CD4-positive, alpha-beta T cell treated with Interleukin-1 beta for 1 hour (primary cell): ENCODE data around the gene LYSET.
"Not testable (repeated sequence)": the region's sequence is repeated elsewhere in the genome, so short reads cannot be mapped to it uniquely, and the experiment has no call there.

Source experiments
- DNase-seq, 2 donors: peaks; one replicate each; pipeline ENCODE4 v3.0.0-alpha.2; 2020 to 2022

LYSET gene

DNA sequence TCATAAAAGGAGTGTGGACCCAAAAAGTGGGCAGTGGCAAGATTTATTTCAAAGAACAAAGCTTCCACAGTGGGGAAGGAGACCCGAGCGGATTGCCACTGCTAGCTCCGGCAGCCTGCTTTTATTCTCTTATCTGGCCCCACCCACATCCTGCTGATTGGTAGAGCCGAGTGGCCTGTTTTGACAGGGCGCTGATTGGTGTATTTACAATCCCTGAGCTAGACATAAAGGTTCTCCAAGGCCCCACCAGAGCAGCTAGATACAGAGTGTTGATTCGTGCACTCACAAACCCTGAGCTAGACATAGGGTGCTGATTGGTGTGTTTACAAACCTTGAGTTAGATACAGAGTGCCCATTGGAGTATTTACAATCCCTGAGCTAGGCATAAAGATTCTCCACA lies 15.5 kb upstream of the LYSET start:
- DNase-seq = not testable (repeated sequence)

DNA sequence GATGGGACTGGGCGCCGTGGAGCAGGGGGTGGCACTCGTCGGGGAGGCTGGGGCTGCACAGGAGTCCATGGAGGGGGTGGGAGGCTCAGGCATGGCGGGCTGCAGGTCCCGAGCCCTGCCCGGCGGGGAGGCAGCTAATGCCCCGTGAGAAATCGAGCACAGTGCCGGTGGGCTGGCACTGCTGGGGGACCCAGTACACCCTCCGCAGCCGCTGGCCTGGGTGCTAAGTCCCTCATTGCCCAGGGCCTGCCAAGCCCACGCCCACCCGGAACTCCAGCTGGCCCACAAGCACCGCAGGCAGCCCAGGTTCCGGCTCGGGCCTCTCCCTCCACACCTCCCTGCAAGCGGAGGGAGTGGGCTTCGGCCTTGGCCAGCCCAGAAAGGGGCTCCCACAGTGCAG lies 15.0 kb upstream of the LYSET start:
- DNase-seq = not testable (repeated sequence)

DNA sequence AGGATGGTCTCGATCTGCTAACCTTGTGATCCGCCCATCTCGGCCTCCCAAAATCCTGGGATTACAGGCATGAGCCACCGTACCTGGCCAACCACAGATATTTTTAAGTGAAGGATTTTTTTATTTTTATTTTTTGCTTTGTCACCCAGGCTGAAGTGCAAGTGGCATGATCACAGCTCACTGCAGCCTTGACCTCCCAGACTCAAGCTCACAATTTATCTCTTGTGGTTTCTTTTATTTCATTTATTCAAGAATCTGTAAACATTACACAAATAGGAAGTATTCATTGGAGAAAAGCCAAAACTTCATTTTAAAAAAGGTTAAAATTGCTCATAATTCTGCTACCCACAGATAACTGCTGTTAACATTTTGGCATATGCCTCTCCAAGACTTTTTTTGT lies 13.7 kb upstream of the LYSET start:
- no peak for DNase-seq

DNA sequence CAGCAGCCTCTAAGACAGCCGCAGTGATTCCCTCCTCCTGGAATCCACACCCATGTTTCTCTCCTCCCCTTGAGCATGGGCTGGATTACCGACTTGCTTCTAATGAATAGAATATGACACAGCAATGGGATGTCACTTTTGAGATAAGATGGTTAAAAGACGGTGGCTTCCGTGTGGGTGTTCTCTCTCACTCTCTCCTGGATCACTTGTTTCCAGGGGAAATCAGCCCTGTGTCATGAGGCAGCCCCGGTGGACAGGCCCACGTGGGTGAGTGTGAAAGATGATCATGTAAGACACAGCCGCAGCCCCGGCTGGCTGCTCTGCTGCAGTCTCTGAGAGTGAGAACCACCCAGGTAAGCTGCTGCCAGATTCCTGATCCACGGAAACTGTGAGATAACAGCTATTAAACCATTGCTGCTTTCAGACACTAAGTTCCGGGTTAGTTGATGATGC lies 11.1 kb upstream of the LYSET start:
- no peak for DNase-seq

DNA sequence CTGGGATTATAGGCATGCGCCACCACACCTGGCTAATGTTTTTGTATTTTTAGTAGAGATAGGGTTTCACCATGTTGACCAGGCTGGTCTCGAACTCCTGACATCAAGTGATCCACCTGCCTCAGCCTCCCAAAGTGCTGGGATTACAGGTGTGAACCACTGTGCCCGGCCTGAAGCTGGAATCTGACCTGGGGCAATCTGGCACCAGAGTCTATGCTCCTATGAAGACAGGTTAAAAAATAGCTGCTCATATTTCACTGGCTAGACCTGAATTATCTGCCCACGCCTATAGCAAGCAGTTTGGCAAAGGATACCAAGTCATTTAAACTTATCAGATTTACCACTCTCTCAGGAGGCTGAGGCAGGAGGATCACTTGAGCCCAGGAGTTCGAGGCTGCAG lies 10.4 kb upstream of the LYSET start:
- DNase-seq = not testable (repeated sequence)

DNA sequence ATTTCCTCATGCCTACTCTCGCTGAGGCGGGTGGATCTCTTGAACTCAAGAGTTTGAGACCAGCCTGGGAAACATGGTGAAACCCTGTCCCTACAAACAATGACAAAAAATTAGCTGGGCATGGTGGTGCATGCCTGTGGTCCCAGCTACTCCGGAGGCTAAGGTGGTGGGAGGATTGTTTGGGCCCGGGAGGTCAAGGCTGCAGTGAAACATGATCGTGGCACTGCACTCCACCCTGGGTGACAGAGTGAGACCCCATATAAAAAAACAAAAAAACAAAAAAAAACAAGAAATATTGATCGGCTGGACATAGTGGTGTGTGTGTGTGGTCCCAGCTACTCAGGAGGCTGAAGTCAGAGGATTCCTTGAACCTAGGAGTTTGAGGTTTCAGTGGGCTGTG lies 9.6 kb upstream of the LYSET start:
- DNase-seq = no peak

DNA sequence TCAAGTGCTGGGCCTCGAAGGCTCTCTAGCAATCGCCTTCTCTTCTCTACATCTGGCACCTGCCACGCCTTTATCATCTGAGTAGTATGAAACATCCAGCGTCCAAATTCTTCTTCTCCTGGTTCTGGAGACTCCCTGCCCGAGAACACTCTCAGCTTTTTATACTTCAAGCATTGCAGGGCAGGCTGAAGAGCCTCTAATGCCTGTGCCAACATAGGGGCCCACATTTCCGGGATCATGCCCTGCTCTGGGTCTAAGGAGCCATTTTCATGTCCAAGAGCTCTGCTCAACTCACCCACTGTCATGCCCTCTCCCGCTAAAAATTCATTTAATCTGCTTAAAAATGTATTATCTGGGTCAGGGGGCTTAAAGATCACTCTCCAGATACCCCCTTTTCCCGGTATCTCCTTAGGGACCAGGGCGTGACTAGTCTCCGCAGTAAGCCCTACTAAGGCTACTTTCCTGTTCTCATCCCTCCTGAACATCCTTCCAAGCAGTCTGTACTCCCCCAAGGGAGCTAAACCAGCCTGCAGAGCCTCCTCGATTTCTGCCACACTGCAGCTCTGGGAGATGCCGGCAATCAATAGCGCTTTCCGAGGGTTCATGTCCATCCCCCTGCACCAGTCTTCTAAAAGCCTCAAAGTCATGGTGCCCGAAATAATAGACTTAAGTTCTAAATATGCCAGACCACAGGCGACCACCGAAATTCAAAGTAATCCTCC lies 1.4 kb upstream of the LYSET start:
- no peak for DNase-seq

DNA sequence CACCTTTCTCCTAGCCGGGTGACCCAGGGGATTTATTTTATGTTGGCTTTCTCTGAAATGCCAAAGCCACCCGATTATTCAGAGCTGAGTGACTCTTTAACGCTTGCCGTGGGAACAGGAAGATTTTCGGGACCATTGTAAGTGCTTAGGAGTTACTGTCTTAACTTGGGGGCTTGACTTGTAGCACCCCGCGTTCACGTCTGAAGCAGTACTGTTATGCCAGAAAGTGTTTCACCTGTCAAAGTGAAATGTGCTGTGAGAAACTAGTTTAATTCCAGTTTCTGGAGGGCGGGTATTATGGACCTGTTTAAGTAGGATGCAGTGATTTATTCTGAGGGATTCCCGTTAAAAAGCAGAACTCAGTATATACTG lies 218 bp downstream of the LYSET start:
- no peak for DNase-seq

DNA sequence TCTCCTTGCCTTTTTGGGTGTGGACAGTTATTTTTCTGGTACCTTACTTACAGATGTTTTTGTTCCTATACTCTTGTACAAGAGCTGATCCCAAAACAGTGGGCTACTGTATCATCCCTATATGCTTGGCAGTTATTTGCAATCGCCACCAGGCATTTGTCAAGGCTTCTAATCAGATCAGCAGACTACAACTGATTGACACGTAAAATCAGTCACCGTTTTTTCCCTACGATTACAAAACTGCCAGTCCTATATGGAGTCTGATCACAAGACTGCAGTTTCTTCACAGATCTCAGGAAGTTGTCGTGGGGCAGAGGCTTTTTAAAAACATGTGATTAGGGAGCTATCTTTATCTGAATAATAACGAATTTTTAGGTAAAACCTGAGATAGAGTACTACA lies 1.3 kb downstream of the LYSET start:
- no peak for DNase-seq

DNA sequence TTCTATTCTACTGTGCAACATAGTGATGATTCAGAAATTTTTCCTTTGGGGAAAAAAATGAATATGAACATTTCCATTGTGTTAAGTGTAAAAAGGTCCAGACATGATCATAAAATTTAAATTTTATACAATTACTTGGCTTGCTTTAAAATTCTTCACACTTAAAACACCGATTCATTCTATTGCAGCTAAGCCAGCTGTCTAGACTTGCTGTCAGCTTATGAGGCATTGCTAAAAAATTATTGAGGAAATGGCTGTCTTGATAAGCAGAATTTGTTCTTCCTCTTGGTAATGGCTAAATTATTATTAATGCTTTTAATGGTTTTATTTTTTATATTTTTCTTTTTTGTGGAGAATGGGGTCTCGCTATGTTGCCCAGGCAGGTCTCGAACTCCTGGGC lies 1.8 kb downstream of the LYSET start:
- DNase-seq = no peak

DNA sequence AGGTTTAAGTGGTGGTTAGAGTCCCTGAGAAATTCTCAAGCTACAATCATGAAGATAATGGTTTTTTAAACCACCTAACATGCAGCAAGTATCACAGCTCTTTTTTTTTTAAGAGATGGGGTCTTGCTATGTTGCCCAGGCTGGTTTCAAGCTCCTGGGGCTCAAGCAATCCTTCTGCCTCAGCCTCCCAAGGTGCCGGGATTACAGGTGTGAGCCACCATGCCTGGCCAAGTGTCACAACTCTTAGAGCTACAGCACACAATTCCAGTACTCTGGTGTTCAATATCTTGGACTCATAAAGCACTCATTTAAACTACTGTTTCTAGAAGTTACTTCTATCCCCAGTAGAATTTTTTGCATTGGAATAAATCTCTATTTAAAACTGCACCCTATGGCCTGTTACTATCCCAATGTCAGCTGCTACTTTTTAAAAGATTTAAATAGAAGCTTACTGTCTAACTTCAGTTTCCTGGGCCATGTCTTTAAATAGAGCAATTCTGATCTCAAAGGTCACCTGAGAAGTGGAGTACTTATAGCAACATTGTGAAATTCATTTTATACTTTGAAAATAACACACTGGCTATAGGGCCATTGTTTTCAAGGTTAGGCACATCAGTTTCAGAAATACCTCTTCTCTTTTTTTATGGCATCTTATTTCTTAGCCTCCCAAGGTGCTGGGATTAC lies 10.3 kb downstream of the LYSET start:
- no peak for DNase-seq

DNA sequence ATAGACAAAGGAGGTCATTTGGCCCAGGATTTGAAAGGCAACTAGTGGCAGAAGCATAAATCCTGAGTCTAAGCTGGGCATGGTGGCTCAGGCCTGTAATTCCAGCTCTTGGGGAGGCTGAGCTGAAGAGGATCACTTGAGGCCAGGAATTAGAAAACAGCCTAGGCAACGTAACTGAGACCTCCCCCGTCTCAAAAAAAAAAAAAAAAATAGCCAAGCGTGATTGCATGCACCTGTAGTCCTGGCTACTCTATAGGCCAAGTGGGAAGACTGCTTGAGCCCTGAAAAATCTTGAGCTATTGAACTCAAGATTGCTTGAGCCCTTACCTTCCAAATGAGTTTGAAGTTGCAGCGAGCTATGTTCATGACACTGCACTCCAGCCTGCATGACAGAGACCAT lies 13.9 kb downstream of the LYSET start:
- DNase-seq = no peak

DNA sequence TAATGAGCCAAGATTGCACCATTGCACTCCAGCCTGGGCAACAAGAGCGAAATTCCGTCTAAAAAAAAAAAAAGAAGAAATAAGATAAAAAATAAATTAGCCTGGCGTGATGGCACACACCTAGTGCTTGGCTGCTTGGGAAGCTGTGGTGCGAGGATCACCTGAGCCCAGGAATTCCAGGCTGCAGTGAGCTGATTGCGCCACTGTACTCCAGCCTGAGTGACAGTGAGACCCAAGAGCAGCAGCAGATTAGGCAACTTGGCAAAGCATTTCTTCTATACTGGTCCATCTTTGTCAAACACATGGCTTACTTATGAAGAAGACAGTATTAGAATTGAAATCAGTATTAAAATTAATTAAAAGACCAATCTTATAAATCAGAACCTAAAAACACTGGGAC lies 15.4 kb downstream of the LYSET start:
- DNase-seq = no peak

DNA sequence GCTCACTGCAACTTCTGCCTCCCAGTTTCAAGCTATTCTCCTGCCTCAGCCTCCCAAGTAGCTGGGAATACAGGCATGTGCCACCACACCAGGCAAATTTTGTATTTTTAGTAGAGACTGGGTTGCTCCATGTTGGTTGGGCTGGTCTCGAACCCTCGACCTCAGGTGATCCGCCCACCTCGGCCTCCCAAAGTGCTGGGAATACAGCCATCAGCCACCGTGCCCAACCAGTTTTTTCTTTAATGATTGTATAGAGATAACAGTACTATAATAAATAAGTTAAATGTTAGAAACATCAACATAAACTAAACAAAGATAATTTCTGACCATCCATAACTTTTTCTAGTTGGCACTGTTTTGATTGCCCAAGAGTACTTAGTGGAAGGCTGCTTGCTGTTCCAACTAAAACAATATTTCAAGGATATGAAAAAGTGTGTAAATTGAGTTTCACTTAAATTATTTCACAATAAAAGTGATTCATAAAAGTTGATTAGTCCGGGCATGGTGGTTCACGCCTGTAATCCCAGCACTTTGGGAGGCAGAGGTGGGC lies 16.1 kb downstream of the LYSET start:
- no peak for DNase-seq

DNA sequence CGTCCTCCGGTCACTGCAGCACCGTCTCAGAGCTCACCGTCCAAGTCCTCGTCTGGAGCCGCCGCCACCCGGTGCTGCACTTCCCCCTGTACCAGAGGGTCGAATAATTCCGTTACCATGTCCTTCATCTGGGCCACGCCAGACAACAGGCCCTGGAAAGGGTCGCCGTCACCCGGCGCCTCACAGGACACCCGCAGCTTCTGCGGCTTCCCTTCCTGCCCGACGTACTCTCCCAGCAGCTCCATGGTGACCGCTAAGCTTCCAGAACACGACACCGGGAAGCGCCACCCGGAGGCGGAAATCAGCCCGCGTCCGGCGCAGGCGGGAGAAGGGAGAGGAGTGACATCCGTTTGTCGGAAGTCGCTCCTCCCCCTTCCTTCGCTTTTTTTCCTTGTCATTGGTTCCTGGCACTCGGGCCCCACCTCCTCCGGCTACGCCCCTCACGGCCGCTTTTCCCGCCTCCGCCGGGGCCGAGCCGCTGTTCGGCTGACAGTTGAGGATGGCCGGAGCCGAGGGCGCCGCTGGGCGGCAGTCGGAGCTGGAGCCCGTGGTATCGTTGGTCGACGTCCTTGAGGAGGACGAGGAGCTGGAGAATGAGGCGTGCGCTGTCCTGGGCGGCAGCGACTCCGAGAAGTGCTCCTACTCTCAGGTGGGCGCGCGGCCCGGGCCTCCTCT lies 21.8 kb downstream of the LYSET start, which contains the start of the genes GON7 and UBR7:
GON7 (minus strand) TSS at position 273 of the 675 bp plus-strand sequence; CDS start at position 245, 28 bp downstream.
UBR7 (plus strand) TSS at position 464 of the 675 bp plus-strand sequence; CDS start at position 500, 36 bp downstream.
- peak; percentile 87 for DNase-seq

DNA sequence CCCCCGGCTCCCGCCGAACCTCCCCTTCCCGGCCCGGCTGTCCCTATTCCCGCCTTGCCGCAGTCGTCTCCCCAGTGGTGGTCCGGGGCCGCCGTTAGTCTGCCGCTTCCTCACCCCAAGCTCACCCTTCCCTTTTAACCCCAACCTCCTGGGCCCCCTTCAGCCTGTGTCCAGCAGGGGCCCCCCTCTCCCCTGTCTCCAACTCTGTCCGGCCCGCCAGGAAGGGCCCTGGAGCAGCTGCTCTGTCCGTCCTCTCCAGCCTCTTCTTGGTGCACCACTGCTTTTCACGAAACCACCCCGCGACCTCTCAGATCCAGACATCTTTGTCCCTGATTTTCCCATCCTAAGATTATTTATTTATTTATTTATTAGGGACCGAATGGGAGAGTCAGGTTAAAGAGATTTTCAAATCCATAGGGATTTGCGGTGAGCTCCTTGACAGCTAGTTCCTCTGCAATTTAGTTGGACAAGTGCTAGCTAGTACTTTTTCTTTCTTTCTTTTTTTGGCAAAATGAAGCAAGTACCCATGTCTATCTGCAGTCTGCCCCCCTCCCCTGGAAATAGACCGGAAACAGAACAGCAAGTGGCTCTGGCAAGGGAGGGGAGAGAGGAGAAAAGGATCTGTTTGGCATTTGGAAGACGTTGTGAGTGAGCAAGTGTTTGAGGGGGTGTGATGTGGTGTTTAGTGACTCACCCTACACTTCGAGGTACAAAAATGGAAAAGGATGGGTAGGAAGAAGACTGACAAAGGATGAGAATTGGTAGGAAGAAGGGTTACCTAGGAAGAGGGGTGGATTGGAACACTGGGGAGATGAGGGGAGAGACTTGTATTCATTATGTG lies 22.6 kb downstream of the LYSET start:
- peak; percentile 3 to 21 for DNase-seq

DNA sequence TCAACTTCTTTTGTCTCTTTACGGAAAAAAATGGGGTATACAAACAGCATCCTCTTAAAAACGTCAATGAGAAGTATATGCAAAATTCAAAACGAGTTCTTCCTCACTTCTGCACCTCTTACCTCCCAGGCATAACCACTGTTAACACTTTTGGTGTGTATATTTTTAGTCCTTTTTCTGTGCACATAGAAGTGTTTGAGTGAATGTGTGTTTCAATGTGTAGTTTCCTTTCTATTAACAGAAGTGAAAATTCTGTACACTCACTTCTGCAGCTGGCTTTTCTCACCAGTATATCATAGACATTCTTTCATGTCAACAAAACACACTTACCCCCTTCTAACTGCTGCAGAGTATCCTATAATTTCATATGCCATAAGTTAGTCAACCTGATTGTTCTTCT lies 27.3 kb downstream of the LYSET start:
- DNase-seq = no peak

DNA sequence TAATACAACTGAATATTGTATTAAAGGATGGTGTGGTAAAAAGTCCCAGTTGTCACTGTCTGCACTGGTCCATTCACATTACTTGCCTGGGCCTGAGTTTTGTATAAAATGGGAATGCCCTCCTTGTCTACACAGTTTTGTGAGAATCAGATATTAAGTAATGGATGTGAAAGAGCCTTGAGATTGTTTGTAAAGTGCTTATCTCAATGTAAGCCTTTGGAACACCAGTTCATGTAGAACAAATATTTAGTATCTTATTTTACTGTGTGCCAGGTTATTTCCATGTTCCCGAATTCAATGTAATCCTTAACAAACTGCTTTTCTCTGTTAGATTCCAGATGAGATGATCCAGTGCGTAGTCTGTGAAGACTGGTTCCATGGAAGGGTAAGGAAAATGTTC lies 29.5 kb downstream of the LYSET start:
- DNase-seq = no peak

DNA sequence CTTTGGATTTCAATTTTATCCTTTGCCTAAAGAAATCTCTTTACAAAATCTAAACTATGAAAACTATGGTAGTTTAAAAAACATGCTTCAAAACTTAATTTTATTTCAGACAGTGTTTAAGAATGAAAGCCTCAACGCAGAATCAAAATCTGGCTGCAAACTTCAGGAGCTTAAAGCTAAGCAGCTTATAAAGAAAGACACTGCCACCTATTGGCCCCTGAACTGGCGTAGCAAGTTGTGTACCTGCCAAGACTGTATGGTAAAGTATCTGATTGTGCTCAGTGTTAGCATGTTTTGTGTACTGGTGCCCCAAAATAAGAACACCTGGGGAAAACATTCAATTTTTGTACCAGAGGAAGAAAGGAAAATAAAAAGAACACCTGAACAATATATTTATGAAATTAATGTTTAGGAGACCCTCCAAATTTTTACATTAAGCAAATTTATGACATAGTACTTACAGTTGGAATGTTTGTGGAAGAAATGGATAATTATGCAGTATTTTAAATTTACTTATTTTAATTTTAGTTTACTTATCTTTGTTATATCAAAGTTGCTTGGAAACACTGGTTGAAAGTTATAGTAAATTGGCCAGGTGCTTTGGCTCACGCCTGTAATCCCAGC lies 34.1 kb downstream of the LYSET start:
- peak; percentile 61 to 65 for DNase-seq

DNA sequence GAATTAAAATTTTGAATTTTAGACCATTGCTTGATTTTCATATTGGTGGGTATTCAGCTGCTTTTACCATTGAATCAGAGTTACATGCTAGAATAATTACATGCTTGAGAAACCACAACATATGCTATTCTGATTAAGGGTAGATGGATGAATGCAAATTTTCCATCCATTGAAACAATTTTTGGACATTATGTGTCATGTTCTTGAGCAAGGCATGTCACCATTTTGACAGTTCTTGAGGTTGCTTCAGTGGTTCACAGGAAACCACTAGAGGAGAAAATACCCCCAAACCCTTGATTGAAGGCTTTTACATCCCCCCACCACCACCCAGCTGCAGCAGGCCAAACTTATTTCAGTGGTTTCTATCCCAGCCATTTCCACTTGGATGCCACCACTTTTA lies 35.4 kb downstream of the LYSET start:
- no peak for DNase-seq

DNA sequence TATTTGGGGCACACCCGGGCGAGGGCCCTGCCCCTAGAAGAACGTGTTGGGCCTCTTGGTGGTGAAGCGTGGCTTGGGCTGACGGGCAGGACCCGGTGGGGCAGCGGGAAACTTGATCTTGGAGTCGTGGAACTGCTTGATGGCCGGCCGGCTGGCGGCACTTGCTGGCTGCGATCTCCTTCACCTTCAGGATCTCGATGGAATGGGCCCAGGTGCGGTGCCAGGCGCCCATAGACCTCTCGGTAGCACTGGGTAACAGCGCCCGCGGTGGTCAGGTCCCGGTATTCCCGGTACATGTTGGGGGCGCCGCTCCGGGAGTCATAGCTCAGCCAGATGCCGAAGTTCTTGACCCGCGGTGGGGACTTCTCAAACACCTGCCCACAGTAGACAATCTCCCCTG lies 38.4 kb downstream of the LYSET start:
- no peak for DNase-seq

DNA sequence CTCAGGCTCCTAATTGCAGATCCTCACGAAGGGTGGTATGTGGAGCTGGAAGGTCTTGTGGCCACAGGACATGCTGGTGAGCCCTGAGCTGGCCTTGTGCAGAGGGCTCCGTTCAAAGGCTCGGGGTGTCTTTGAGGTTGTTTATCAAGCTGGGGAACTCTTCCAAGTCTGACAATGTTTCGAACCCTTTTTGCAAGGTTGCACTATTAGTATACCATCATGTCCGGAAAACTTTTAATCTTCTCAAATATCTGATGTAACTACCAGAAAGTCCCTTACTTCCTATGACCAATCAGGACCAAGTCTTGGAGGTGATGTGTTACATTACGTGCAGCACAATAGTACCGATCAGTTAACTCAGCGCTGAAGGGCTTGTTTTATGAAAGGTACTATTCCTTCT lies 43.4 kb downstream of the LYSET start:
- no peak for DNase-seq
